Measurements from ENCODE around the gene ADGRG1. TPM values are rescaled to one million over a fixed set of nuclear protein-coding genes. Genes with fewer than 3 reads are reported as not detected.
A peak's percentile ranks its signal among the peaks of the same experiment; 100 is the strongest.

ADGRG1 gene
- total RNA-seq, 1 experiment from 2014 or later = 10.2 TPM

- intact Hi-C loops (cut with micrococcal nuclease) = no loop called here
- peaks cover 20% of the 10 kb centered on the region for H3K27me3 Mint-ChIP-seq (ENCODE audit: insufficient read depth, unreplicated experiment)
- H3K27ac Mint-ChIP-seq (ENCODE audit: low read depth, unreplicated experiment) = no peak overlapping the region
- TF ChIP-seq, protein P1, sequence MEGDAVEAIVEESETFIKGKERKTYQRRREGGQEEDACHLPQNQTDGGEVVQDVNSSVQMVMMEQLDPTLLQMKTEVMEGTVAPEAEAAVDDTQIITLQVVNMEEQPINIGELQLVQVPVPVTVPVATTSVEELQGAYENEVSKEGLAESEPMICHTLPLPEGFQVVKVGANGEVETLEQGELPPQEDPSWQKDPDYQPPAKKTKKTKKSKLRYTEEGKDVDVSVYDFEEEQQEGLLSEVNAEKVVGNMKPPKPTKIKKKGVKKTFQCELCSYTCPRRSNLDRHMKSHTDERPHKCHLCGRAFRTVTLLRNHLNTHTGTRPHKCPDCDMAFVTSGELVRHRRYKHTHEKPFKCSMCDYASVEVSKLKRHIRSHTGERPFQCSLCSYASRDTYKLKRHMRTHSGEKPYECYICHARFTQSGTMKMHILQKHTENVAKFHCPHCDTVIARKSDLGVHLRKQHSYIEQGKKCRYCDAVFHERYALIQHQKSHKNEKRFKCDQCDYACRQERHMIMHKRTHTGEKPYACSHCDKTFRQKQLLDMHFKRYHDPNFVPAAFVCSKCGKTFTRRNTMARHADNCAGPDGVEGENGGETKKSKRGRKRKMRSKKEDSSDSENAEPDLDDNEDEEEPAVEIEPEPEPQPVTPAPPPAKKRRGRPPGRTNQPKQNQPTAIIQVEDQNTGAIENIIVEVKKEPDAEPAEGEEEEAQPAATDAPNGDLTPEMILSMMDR (IDR thresholded peaks at IDR 0.05; ENCODE audit: unreplicated experiment) = no peak
- H3K4me3 Mint-ChIP-seq (ENCODE audit: unreplicated experiment) = no peak overlapping the region
- POLR2A ChIA-PET = no interaction called here
- no peaks in the 10 kb centered on the region for H3K4me1 Mint-ChIP-seq (ENCODE audit: insufficient read depth, unreplicated experiment)
- CTCF ChIA-PET = interaction anchor here (0.9 kb wide), 1 partner anchor 271 kb away, joined by 3 read pairs; no protein-coding TSS in a partner anchor
- no TSS peak for BruUV-seq (replicated peaks)
- no peaks in the 10 kb centered on the region for H3K36me3 Mint-ChIP-seq (ENCODE audit: insufficient read depth, unreplicated experiment)
- H3K9me3 Mint-ChIP-seq (ENCODE audit: unreplicated experiment) = no peaks in the 10 kb centered on the region
- no peak for DNase-seq (ENCODE audit: unreplicated experiment)
Measured at GRCh38 chr16:57692636-57693035, 64.2 kb downstream of the ADGRG1 start.

DNA sequence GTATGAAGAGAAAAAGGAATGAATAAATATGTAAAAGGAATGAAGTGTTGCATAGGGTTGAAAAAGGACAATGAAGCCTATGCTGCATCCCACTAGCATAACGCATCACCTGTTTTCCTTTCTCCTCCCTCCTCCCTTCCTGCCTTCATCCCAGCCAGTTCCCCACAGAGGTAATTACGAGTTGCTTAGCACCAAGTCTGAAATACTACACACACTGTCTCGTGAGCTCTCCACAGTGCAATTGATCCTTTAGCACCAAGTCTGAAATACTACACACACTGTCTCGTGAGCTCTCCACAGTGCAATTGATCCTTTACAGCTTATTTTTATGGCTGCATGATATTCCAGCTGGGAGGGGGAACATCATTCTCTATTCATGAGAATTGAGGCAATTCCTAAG lies 65.1 kb downstream of the ADGRG1 start:
- Mint-ChIP-seq H3K36me3 (ENCODE audit: insufficient read depth, unreplicated experiment) (no peaks in the 10 kb centered on the region), H3K9me3 (ENCODE audit: unreplicated experiment) (no peaks in the 10 kb centered on the region), H3K4me1 (ENCODE audit: insufficient read depth, unreplicated experiment) (no peaks in the 10 kb centered on the region), H3K27ac (ENCODE audit: low read depth, unreplicated experiment) (no peak overlapping the region), H3K4me3 (ENCODE audit: unreplicated experiment) (no peak overlapping the region), H3K27me3 (ENCODE audit: insufficient read depth, unreplicated experiment) (peaks cover 20% of the 10 kb centered on the region)
- ChIA-PET CTCF (interaction anchor here (0.6 kb wide), 1 partner anchor 122 kb away, joined by 3 read pairs; no protein-coding TSS in a partner anchor), POLR2A (interaction anchor here (0.7 kb wide), 2 partner anchors 26 to 171 kb away, joined by 3 read pairs; no protein-coding TSS in a partner anchor)
- DNase-seq (ENCODE audit: unreplicated experiment) = no peak
- TF ChIP-seq, protein P1 (IDR thresholded peaks at IDR 0.05; ENCODE audit: unreplicated experiment) = no peak
- intact Hi-C loops (cut with micrococcal nuclease) = no loop called here
- BruUV-seq (replicated peaks) = no TSS peak

GRCh38 chr16:57694231-57694724 lies 65.8 kb downstream of the ADGRG1 start:
- no TSS peak for BruUV-seq (replicated peaks)
- CTCF ChIA-PET = interaction anchor here (0.5 kb wide), 1 partner anchor 124 kb away, joined by 3 read pairs; no protein-coding TSS in a partner anchor
- Mint-ChIP-seq H3K36me3 (ENCODE audit: insufficient read depth, unreplicated experiment) (no peaks in the 10 kb centered on the region), H3K9me3 (ENCODE audit: unreplicated experiment) (no peaks in the 10 kb centered on the region), H3K27ac (ENCODE audit: low read depth, unreplicated experiment) (no peak overlapping the region), H3K27me3 (ENCODE audit: insufficient read depth, unreplicated experiment) (peaks cover 20% of the 10 kb centered on the region), H3K4me1 (ENCODE audit: insufficient read depth, unreplicated experiment) (no peaks in the 10 kb centered on the region), H3K4me3 (ENCODE audit: unreplicated experiment) (peak overlapping the region; percentile 10)
- DNase-seq (ENCODE audit: unreplicated experiment) = no peak
- intact Hi-C loops (cut with micrococcal nuclease) = no loop called here
- TF ChIP-seq, protein P1 (IDR thresholded peaks at IDR 0.05; ENCODE audit: unreplicated experiment) = no peak
- POLR2A ChIA-PET = interaction anchor here (0.7 kb wide), 1 partner anchor 76 kb away, joined by 3 read pairs; no protein-coding TSS in a partner anchor

- H3K27me3 Mint-ChIP-seq (ENCODE audit: insufficient read depth, unreplicated experiment) = peaks cover 20% of the 10 kb centered on the region
- TF ChIP-seq, protein P1 (IDR thresholded peaks at IDR 0.05; ENCODE audit: unreplicated experiment) = no peak
- ChIA-PET CTCF (interaction anchor here (0.5 to 0.9 kb wide), 3 partner anchors 24 to 125 kb away, joined by 3 read pairs; no protein-coding TSS in a partner anchor), POLR2A (interaction anchor here (0.7 kb wide), 1 partner anchor 77 kb away, joined by 3 read pairs; no protein-coding TSS in a partner anchor)
- H3K36me3 Mint-ChIP-seq (ENCODE audit: insufficient read depth, unreplicated experiment) = no peaks in the 10 kb centered on the region
- DNase-seq (ENCODE audit: unreplicated experiment) = peak; percentile 46
- intact Hi-C loops (cut with micrococcal nuclease) = no loop called here
- no peak within 1 kb of the TSS for H3K27ac Mint-ChIP-seq (ENCODE audit: low read depth, unreplicated experiment)
- H3K9me3 Mint-ChIP-seq (ENCODE audit: unreplicated experiment) = no peaks in the 10 kb centered on the region
- H3K4me3 Mint-ChIP-seq (ENCODE audit: unreplicated experiment) = peak within 1 kb of the TSS; percentile 10
- no TSS peak for BruUV-seq (replicated peaks)
- H3K4me1 Mint-ChIP-seq (ENCODE audit: insufficient read depth, unreplicated experiment) = no peaks in the 10 kb centered on the region
Measured at GRCh38 chr16:57694725-57695679, 66.6 kb downstream of the ADGRG1 start, which contains the start of gene DRC7. TSS of gene DRC7 (plus strand) at chr16:57694806. CDS start at chr16:57697950, 3,144 bp downstream.
